A673 (cell line): ENCODE measurements around the gene KCNIP4. TPM values are rescaled to one million over a fixed set of nuclear protein-coding genes. Genes with fewer than 3 reads are reported as not detected.
"Not testable (repeated sequence)": the region's sequence is repeated elsewhere in the genome, so short reads cannot be mapped to it uniquely, and the experiment has no call there.

ENCODE experiments used
- BruUV-seq: library from RNA; stranded (reverse); fragments of 400-500 nt; replicated peaks from 2 replicates; lab custom pipeline; 2021; lab: Mats Ljungman, UMichigan
- CTCF ChIA-PET: fragments of 300-600 bp; sonication (Branson Sonifier 250); formaldehyde crosslinking; loops from one replicate; lab custom pipeline; 2022; ENCODE audit warnings: antibody characterized with exemption; lab: Charles Lee
- POLR2A ChIA-PET: fragments of 300-600 bp; sonication (Branson Sonifier 250); formaldehyde crosslinking; loops from one replicate; lab custom pipeline; 2022; ENCODE audit warnings: antibody characterized with exemption; ENCODE audit not compliant: low non-redundant PET; lab: Charles Lee
- DNase-seq: peaks from one replicate; pipeline ENCODE4 v3.0.0-alpha.2; 2015; ENCODE audit warnings: low spot score
- H3K27ac ChIP-seq: fragments of 200-600 bp; sonication (generic); 2 replicates; pipeline ENCODE4 v1.5.1; 2016; ENCODE audit warnings: mixed run types, low read depth, mild to moderate bottlenecking, mixed read lengths, antibody characterized with exemption, low read length; ENCODE audit not compliant: poor library complexity, severe bottlenecking
- H3K27me3 ChIP-seq: fragments of 200-600 bp; sonication (generic); replicated peaks from 2 replicates; pipeline ENCODE4 v1.6.1; 2017; ENCODE audit warnings: mixed run types, low read depth, mild to moderate bottlenecking, mixed read lengths, antibody characterized with exemption, low read length; ENCODE audit not compliant: insufficient read depth, poor library complexity
- H3K36me3 ChIP-seq: fragments of 200-600 bp; sonication (generic); 2 replicates; pipeline ENCODE4 v1.6.1; 2016; ENCODE audit warnings: mixed run types, mild to moderate bottlenecking, mixed read lengths, antibody characterized with exemption, low read length; ENCODE audit not compliant: insufficient read depth, poor library complexity, severe bottlenecking
- H3K4me1 ChIP-seq: fragments of 200-600 bp; sonication (generic); 2 replicates; pipeline ENCODE4 v1.6.1; 2017; ENCODE audit warnings: mixed run types, mild to moderate bottlenecking, mixed read lengths, antibody characterized with exemption, low read length; ENCODE audit not compliant: insufficient read depth, poor library complexity, severe bottlenecking
- H3K4me3 ChIP-seq: fragments of 200-600 bp; sonication (generic); 2 replicates; pipeline ENCODE4 v1.5.1; 2016; ENCODE audit warnings: low read depth, mixed run types, mild to moderate bottlenecking, mixed read lengths, low read length; ENCODE audit not compliant: poor library complexity, severe bottlenecking
- H3K9me3 ChIP-seq: fragments of 200-600 bp; sonication (generic); 2 replicates; pipeline ENCODE4 v1.6.1; 2016; ENCODE audit warnings: mixed run types, low read depth, mild to moderate bottlenecking, mixed read lengths, antibody characterized with exemption, low read length; ENCODE audit not compliant: poor library complexity, severe bottlenecking
- EZH2 ChIP-seq: fragments of 200-600 bp; sonication (generic); IDR thresholded peaks from 2 replicates; pipeline ENCODE4 v1.6.1; 2017; ENCODE audit warnings: borderline replicate concordance, low read depth, mild to moderate bottlenecking, mixed read lengths, antibody characterized with exemption, low read length; ENCODE audit not compliant: poor library complexity, severe bottlenecking
- intact Hi-C: fragments of 100-400 bp; cut with micrococcal nuclease; formaldehyde crosslinking; loops from one replicate; pipeline ENCODE4 v1.10.0; 2022; ENCODE audit not compliant: unreplicated experiment
- total RNA-seq: library from RNA; stranded (reverse); gene quantifications from 2 replicates; pipeline ENCODE4 v1.2.3, GENCODE V29; 2021
- TF ChIP-seq, protein P1 (sequence below): fragments of 300-800, 200-600 bp; sonication (generic); conservative IDR thresholded peaks from 2 replicates; pipeline ENCODE4 v1.5.1; 2017; ENCODE audit warnings: low read depth, mild to moderate bottlenecking, antibody characterized with exemption, low read length, moderate library complexity, mixed read lengths

KCNIP4 gene
- total RNA-seq, 1 experiment from 2014 or later, result not detected

DNA sequence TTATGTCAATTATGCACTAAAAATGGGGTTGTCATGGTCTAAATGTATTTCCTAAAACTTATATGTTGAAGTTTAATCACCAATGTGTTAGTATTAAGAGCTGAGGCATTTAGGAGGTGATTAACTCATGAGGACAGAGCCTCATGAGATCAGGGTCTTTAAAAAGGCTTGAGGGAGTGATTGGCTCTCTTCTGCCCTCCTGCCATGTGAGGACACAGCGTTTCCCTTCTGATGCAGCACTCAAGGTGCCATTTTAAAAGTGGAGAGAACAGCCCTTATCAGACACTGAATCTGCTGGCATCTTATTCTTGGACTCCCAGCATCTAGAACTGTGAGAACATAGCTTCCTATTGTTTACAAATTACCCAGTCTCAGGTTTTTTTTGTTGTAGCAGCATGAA lies 581.7 kb downstream of the KCNIP4 start:
- TF ChIP-seq, protein P1, sequence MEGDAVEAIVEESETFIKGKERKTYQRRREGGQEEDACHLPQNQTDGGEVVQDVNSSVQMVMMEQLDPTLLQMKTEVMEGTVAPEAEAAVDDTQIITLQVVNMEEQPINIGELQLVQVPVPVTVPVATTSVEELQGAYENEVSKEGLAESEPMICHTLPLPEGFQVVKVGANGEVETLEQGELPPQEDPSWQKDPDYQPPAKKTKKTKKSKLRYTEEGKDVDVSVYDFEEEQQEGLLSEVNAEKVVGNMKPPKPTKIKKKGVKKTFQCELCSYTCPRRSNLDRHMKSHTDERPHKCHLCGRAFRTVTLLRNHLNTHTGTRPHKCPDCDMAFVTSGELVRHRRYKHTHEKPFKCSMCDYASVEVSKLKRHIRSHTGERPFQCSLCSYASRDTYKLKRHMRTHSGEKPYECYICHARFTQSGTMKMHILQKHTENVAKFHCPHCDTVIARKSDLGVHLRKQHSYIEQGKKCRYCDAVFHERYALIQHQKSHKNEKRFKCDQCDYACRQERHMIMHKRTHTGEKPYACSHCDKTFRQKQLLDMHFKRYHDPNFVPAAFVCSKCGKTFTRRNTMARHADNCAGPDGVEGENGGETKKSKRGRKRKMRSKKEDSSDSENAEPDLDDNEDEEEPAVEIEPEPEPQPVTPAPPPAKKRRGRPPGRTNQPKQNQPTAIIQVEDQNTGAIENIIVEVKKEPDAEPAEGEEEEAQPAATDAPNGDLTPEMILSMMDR, result no peak
- TF ChIP-seq EZH2, result no peak
- DNase-seq, result no peak
- H3K36me3 ChIP-seq, result no peaks in the 10 kb centered on the region
- no peaks in the 10 kb centered on the region for H3K27me3 ChIP-seq
- no peaks in the 10 kb centered on the region for H3K4me1 ChIP-seq
- CTCF ChIA-PET, result no interaction called here
- POLR2A ChIA-PET, result no interaction called here
- intact Hi-C loops, result no loop called here
- H3K27ac ChIP-seq, result no peak overlapping the region
- no peaks in the 10 kb centered on the region for H3K9me3 ChIP-seq
- H3K4me3 ChIP-seq, result no peak overlapping the region
- BruUV-seq, result no TSS peak

DNA sequence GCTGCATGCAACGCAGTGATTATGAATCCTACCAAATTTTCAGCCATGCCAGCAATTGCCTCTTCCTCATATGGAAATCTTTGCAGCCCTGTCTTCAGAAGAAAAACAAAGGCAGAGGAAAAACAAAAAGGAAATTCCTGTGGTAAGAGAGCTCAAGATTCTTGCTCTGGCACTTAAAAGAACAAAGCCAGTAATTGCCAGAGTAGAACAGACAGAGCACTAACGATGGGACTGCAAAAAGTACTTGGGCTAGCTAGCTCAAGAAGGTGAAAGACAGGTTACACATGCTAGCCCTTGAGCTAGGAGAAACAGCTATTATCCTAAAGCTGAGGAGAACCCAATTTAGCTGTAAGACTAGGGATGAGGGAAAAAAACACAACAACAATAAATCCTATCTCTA lies 582.3 kb downstream of the KCNIP4 start:
- CTCF ChIA-PET, result no interaction called here
- no peak for TF ChIP-seq EZH2
- TF ChIP-seq, protein P1, result no peak
- no peaks in the 10 kb centered on the region for H3K4me1 ChIP-seq
- H3K27me3 ChIP-seq, result no peaks in the 10 kb centered on the region
- H3K9me3 ChIP-seq, result no peaks in the 10 kb centered on the region
- BruUV-seq, result no TSS peak
- DNase-seq, result no peak
- H3K27ac ChIP-seq, result no peak overlapping the region
- no peaks in the 10 kb centered on the region for H3K36me3 ChIP-seq
- intact Hi-C loops, result no loop called here
- no peak overlapping the region for H3K4me3 ChIP-seq
- POLR2A ChIA-PET, result no interaction called here

DNA sequence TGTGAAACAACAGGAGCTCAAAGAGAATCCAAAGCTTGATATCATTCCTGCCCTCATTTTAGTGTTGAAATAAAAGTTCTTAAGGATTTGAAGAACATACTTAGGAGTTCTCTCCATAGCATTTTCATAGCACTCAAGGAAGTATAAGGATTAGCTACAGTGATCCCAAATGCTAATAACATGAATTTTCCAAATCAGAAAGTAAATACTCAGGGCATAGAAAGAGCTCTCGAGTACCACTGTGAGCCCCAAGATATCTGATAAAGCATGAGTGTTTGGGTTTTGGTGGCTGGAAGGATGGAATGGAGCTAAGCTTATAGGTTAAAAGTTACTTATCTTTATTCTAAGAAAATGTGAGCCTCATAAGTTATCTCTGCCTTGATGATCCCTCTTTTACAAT lies 584.9 kb downstream of the KCNIP4 start:
- intact Hi-C loops, result no loop called here
- H3K4me3 ChIP-seq, result no peak overlapping the region
- BruUV-seq, result no TSS peak
- no peaks in the 10 kb centered on the region for H3K27me3 ChIP-seq
- H3K27ac ChIP-seq, result no peak overlapping the region
- no peaks in the 10 kb centered on the region for H3K4me1 ChIP-seq
- CTCF ChIA-PET, result interaction anchor here (0.5 kb wide), 1 partner anchor 106 kb away, joined by 6 read pairs; no protein-coding TSS in a partner anchor
- no peaks in the 10 kb centered on the region for H3K36me3 ChIP-seq
- POLR2A ChIA-PET, result interaction anchor here (0.9 kb wide), 1 partner anchor 58 kb away, joined by 5 read pairs; no protein-coding TSS in a partner anchor
- no peaks in the 10 kb centered on the region for H3K9me3 ChIP-seq
- no peak for DNase-seq
- TF ChIP-seq EZH2, result no peak
- TF ChIP-seq, protein P1, result no peak

DNA sequence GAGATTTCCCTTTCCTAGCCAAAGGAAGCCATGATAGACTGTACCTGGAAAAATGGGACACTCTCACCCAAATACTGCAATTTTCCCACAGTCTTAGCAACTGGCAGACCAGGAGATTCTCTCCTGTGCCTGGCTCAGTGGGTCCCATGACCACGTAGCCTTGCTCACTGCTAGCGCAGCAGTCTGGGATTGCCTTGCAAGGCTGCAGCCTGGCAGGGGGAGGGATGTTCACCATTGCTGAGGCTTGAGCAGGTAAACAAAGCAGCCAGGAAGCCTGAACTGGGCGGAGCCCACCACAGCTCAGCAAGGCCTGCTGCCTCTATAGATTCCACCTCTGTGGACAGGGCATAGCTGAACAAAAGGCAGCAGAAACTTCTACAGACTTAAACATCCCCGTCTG lies 596.2 kb downstream of the KCNIP4 start:
- CTCF ChIA-PET, H3K27me3 ChIP-seq, POLR2A ChIA-PET, H3K27ac ChIP-seq, DNase-seq, BruUV-seq, H3K9me3 ChIP-seq, H3K4me3 ChIP-seq, H3K4me1 ChIP-seq, H3K36me3 ChIP-seq, intact Hi-C loops: not testable (repeated sequence)
